CD14-positive monocyte (primary cell): ENCODE measurements around the gene BRINP3. TPM values are rescaled to one million over a fixed set of nuclear protein-coding genes. Genes with fewer than 3 reads are reported as not detected.

Experiments used
- DNase-seq, 3 donors: peaks; one replicate each; pipeline ENCODE4 v3.0.0-alpha.2; 2011 to 2022
- H2AFZ ChIP-seq: 2 replicates; pipeline ENCODE4 v1.6.0; 2012; ENCODE audit warnings: mild to moderate bottlenecking, low read depth, low read length, inconsistent platforms; ENCODE audit not compliant: insufficient read depth, poor library complexity, severe bottlenecking
- H3K27ac ChIP-seq, 2 donors: 1 replicate in 1 of 2; 2 replicates in 1 of 2; pipeline ENCODE4 v1.5.1; 2012 to 2013; ENCODE audit warnings: low read length in 2 of 2, control low read depth in 1 of 2, inconsistent platforms in 1 of 2, low read depth in 1 of 2, mild to moderate bottlenecking in 1 of 2
- H3K27me3 ChIP-seq, 2 donors: one replicate each; pipeline versions ENCODE4 v1.6.0 to v1.6.1; 2011 to 2013; ENCODE audit warnings: low read length in 2 of 2; ENCODE audit not compliant: control insufficient read depth in 2 of 2, insufficient read depth in 2 of 2
- H3K36me3 ChIP-seq, 2 donors: replicated peaks in 1 of 2; 1 replicate in 1 of 2; 2 replicates in 1 of 2; pipeline versions ENCODE4 v1.5.1 to v1.6.1; 2012 to 2013; ENCODE audit warnings: low read length in 2 of 2, control low read depth in 1 of 2, inconsistent platforms in 1 of 2, mild to moderate bottlenecking in 1 of 2; ENCODE audit not compliant: insufficient read depth in 2 of 2, control insufficient read depth in 1 of 2
- H3K4me1 ChIP-seq, 2 donors: 1 replicate in 1 of 2; 2 replicates in 1 of 2; pipeline versions ENCODE4 v1.5.1 to v1.6.1; 2012 to 2013; ENCODE audit warnings: low read length in 2 of 2, control low read depth in 1 of 2, inconsistent platforms in 1 of 2, mild to moderate bottlenecking in 1 of 2, moderate library complexity in 1 of 2; ENCODE audit not compliant: insufficient read depth in 2 of 2, control insufficient read depth in 1 of 2
- H3K4me2 ChIP-seq: replicated peaks from 2 replicates; pipeline ENCODE3; 2012; ENCODE audit warnings: low read length, moderate library complexity, mild to moderate bottlenecking; ENCODE audit not compliant: poor library complexity, severe bottlenecking; ENCODE audit errors: extremely low read depth
- H3K4me3 ChIP-seq, 3 experiments: fragments of 200-600 bp in 1 of 3; sonication (generic) in 1 of 3; replicated peaks in 1 of 3; 1 replicate in 2 of 3; 2 replicates in 1 of 3; pipeline ENCODE4 v1.5.1; 2011 to 2013; ENCODE audit warnings: low read length in 3 of 3, mild to moderate bottlenecking in 3 of 3, control low read depth in 2 of 3, low read depth in 2 of 3, inconsistent platforms in 1 of 3, moderate library complexity in 1 of 3
- H3K79me2 ChIP-seq: 2 replicates; pipeline ENCODE4 v1.6.0; 2012; ENCODE audit warnings: mild to moderate bottlenecking, control low read depth, inconsistent platforms, low read length, moderate library complexity; ENCODE audit not compliant: insufficient read depth
- H3K9ac ChIP-seq: 2 replicates; pipeline ENCODE4 v1.6.0; 2017; ENCODE audit warnings: low read length, mild to moderate bottlenecking; ENCODE audit not compliant: insufficient read depth, poor library complexity, severe bottlenecking
- H3K9me3 ChIP-seq, 2 donors: replicated peaks in 1 of 2; 1 replicate in 1 of 2; 2 replicates in 1 of 2; pipeline versions ENCODE4 v1.5.1 to v1.6.1; 2012 to 2013; ENCODE audit warnings: low read length in 2 of 2, control low read depth in 1 of 2; ENCODE audit not compliant: control insufficient read depth in 1 of 2, insufficient read depth in 1 of 2
- H4K20me1 ChIP-seq: 2 replicates; pipeline ENCODE4 v1.6.0; 2012; ENCODE audit warnings: mild to moderate bottlenecking, low read length, control low read depth, moderate library complexity; ENCODE audit not compliant: insufficient read depth
- H3K27ac Mint-ChIP-seq, 7 donors: one replicate each; pipeline ENCODE4 v1.8.0; 2020; ENCODE audit warnings: mild to moderate bottlenecking in 7 of 7, mixed read lengths in 7 of 7, moderate library complexity in 6 of 7, inconsistent platforms in 2 of 7
- H3K27me3 Mint-ChIP-seq, 3 donors: one replicate each; pipeline ENCODE4 v1.8.0; 2021 to 2022; ENCODE audit warnings: low read depth in 3 of 3, mild to moderate bottlenecking in 3 of 3, mixed read lengths in 3 of 3, moderate library complexity in 3 of 3, inconsistent platforms in 1 of 3
- H3K36me3 Mint-ChIP-seq, 2 donors: one replicate each; pipeline ENCODE4 v1.8.0; 2020; ENCODE audit warnings: mixed read lengths in 2 of 2, inconsistent platforms in 1 of 2, mild to moderate bottlenecking in 1 of 2
- H3K4me1 Mint-ChIP-seq: one replicate; pipeline ENCODE4 v1.8.0; 2020; ENCODE audit warnings: mild to moderate bottlenecking, mixed read lengths
- H3K4me3 Mint-ChIP-seq, 2 donors: one replicate each; pipeline ENCODE4 v1.8.0; 2020; ENCODE audit warnings: mild to moderate bottlenecking in 2 of 2, mixed read lengths in 2 of 2, moderate library complexity in 1 of 2
- H3K9me3 Mint-ChIP-seq, 7 donors: one replicate each; pipeline ENCODE4 v1.8.0; 2020 to 2022; ENCODE audit warnings: mixed read lengths in 7 of 7, mild to moderate bottlenecking in 6 of 7, moderate library complexity in 6 of 7, inconsistent platforms in 2 of 7
- WGBS: methylation state at CpG from one replicate; pipeline ENCODE4 v1.1.5; 2013; ENCODE audit warnings: missing lambda C conversion rate; ENCODE audit not compliant: insufficient coverage; 5-methylcytosine and 5-hydroxymethylcytosine counted together
- intact Hi-C, 2 donors: fragments of 100-400 bp; cut with micrococcal nuclease; formaldehyde crosslinking; loops; one replicate each; pipeline versions ENCODE4 v1.15.0 to v1.15.1; 2023
- polyA plus RNA-seq, 3 donors: library from polyadenylated mRNA; depleted of rRNA in 1 of 3; unstranded in 2 of 3; stranded (reverse) in 1 of 3; fragments of 300-500 nt in 2 of 3; fragments of >200 nt in 1 of 3; fragmentation: Illumina TruSeq in 2 of 3; gene quantifications; 1 replicate in 2 of 3; 2 replicates in 1 of 3; pipeline ENCODE4 v1.2.3, GENCODE V29; 2012 to 2021
- TF ChIP-seq, protein P1 (sequence below): fragments of 200-600 bp; IDR thresholded peaks from one replicate; pipeline ENCODE4 v1.8.0; 2022; ENCODE audit warnings: antibody characterized with exemption, mild to moderate bottlenecking

Gene BRINP3
- polyA plus RNA-seq, 3 donors = not detected

DNA sequence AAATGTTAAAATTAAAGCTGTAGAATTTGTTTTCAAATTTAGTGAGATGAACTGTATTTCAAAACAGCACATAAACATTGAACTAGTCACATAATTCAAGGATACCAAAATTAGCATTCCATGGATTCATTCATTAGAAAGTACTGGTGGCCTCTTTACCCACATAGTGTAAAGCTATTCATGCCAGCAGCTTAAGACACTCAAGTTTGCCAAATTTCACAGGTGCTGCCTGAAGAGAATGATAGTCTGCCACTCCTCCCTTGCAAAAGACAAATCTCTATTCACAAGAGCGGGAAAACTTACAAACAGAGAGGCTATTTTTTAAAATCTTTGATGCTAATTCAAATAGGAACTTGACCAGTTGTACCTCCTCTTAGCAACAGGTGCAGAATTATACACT is 337.0 kb downstream of the BRINP3 start:
- H3K9ac ChIP-seq = no peak overlapping the region
- TF ChIP-seq, protein P1, sequence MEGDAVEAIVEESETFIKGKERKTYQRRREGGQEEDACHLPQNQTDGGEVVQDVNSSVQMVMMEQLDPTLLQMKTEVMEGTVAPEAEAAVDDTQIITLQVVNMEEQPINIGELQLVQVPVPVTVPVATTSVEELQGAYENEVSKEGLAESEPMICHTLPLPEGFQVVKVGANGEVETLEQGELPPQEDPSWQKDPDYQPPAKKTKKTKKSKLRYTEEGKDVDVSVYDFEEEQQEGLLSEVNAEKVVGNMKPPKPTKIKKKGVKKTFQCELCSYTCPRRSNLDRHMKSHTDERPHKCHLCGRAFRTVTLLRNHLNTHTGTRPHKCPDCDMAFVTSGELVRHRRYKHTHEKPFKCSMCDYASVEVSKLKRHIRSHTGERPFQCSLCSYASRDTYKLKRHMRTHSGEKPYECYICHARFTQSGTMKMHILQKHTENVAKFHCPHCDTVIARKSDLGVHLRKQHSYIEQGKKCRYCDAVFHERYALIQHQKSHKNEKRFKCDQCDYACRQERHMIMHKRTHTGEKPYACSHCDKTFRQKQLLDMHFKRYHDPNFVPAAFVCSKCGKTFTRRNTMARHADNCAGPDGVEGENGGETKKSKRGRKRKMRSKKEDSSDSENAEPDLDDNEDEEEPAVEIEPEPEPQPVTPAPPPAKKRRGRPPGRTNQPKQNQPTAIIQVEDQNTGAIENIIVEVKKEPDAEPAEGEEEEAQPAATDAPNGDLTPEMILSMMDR = no peak
- H3K4me2 ChIP-seq = no peak overlapping the region
- H3K36me3 ChIP-seq = no peaks in the 10 kb centered on the region
- H3K4me3 ChIP-seq = no peak overlapping the region
- H3K27ac Mint-ChIP-seq = no peak overlapping the region
- DNase-seq = no peak
- H3K27me3 Mint-ChIP-seq = no peaks in the 10 kb centered on the region
- H3K4me3 Mint-ChIP-seq = no peak overlapping the region
- H3K27me3 ChIP-seq = no peaks in the 10 kb centered on the region
- peaks cover 0 to 6% (median 0%) of the 10 kb centered on the region in 7 donors for H3K9me3 Mint-ChIP-seq
- H2AFZ ChIP-seq = no peak overlapping the region
- no peaks in the 10 kb centered on the region for H4K20me1 ChIP-seq
- H3K4me1 Mint-ChIP-seq = no peaks in the 10 kb centered on the region
- H3K9me3 ChIP-seq = peaks cover 0 to 4% of the 10 kb centered on the region in 2 donors
- no CpG with 5 or more reads among the region's 1 CpG for WGBS
- intact Hi-C loops = no loop called here
- H3K27ac ChIP-seq = no peak overlapping the region
- no peaks in the 10 kb centered on the region for H3K4me1 ChIP-seq
- no peaks in the 10 kb centered on the region for H3K79me2 ChIP-seq
- H3K36me3 Mint-ChIP-seq = no peaks in the 10 kb centered on the region

GRCh38 chr1:190138702-190139101 is 339.0 kb downstream of the BRINP3 start:
- H3K4me1 ChIP-seq = no peaks in the 10 kb centered on the region
- H2AFZ ChIP-seq = no peak overlapping the region
- H3K27ac ChIP-seq = no peak overlapping the region
- Mint-ChIP-seq H3K9me3 (peaks cover 0 to 6% (median 0%) of the 10 kb centered on the region in 7 donors), H3K4me3 (no peak overlapping the region), H3K36me3 (no peaks in the 10 kb centered on the region), H3K27ac (no peak overlapping the region), H3K27me3 (no peaks in the 10 kb centered on the region), H3K4me1 (no peaks in the 10 kb centered on the region)
- no peaks in the 10 kb centered on the region for H3K27me3 ChIP-seq
- DNase-seq = no peak
- intact Hi-C loops = no loop called here
- H4K20me1 ChIP-seq = no peaks in the 10 kb centered on the region
- H3K36me3 ChIP-seq = no peaks in the 10 kb centered on the region
- no peaks in the 10 kb centered on the region for H3K79me2 ChIP-seq
- TF ChIP-seq, protein P1 = no peak
- H3K4me3 ChIP-seq = no peak overlapping the region
- no CpG with 5 or more reads among the region's 1 CpG for WGBS
- no peak overlapping the region for H3K4me2 ChIP-seq
- H3K9me3 ChIP-seq = peaks cover 0 to 4% of the 10 kb centered on the region in 2 donors
- no peak overlapping the region for H3K9ac ChIP-seq
